ENCODE data around the gene ZNF438. TPM values are rescaled to one million over a fixed set of nuclear protein-coding genes. Genes with fewer than 3 reads are reported as not detected.
"Not testable (repeated sequence)": the region's sequence is repeated elsewhere in the genome, so short reads cannot be mapped to it uniquely, and the experiment has no call there.

ZNF438 gene
- total and polyA plus RNA-seq, 9 donors: 10.5 to 14.5 (median 12.7) TPM

DNA sequence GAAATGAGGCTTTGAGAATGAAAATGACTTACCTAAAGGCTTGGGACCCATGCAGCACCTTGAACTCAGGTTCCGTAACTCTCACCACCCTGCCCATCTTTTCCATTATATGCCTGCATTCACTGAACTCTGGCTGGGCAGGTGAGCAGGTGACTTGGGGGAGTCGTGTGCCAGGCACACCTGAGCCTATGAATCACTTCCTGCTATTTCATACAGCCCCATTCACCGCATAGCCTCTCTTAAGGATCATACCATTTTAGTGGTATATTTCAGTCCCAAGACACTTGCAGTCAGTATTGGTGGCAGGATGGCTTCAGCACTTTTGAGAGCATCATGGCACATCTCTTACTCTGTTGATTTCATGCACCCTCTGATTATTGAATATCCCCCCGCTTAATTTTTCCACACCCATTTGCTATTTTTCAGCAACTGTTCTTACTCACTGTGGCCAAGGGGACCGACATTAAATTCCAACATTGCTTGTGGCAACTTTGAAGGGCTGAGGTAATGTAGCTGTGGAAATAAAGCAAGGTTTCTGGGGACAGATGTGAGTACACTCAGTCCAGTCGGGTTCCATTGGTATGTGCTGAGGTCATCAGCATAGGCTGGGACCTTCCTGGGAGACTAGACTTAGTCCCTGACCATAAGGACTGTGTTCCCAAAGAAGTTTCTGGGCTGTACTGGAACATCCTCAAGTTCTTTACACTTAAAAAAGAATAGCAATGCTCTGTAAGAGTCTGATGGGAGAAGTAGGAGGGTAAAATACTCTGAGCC lies 39.8 kb upstream of the ZNF438 start:
- Histone ChIP-seq H3K27me3 (ENCODE audit: control insufficient read depth, insufficient read depth, low read length) (no peaks in the 10 kb centered on the region), H3K4me1 (ENCODE audit: control insufficient read depth, insufficient read depth, low read length) (peaks cover 40% of the 10 kb centered on the region), H3K9me3 (replicated peaks; ENCODE audit: control insufficient read depth, low read depth, low read length) (no peaks in the 10 kb centered on the region), H3K4me3 (ENCODE audit: low read length) (no peak overlapping the region), H3K36me3 (ENCODE audit: control insufficient read depth, insufficient read depth, low read length) (no peaks in the 10 kb centered on the region), H3K27ac (ENCODE audit: low read length) (peak overlapping the region; percentile 65)
- DNase-seq: peak; percentile 64
- 44% methylated on average over 2 of the region's 6 CpGs for WGBS (ENCODE audit: insufficient coverage)

DNA sequence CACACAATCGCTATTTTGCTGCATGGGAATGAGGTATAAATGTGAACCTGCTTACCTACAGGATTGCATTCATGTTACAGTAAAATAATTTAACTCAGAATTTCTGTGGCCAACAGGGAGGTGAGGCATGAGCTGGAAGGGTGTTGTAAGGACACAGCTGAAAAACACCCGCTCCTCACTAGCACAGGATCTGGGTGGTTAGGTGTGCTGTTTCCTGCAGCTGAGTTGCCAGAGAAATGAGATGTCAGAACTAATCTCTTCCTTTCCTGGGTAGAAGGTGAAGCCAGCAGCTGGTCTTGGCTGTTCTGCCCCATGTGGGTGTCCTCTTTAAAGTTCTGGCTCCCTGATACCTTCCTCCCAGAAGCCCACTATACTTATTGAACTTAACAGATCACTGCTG lies 39.0 kb upstream of the ZNF438 start:
- DNase-seq: no peak
- no CpG with 5 or more reads among the region's 2 CpGs for WGBS (ENCODE audit: insufficient coverage)
- Histone ChIP-seq H3K27ac (ENCODE audit: low read length) (no peak overlapping the region), H3K4me3 (ENCODE audit: low read length) (no peak overlapping the region), H3K9me3 (replicated peaks; ENCODE audit: control insufficient read depth, low read depth, low read length) (no peaks in the 10 kb centered on the region), H3K27me3 (ENCODE audit: control insufficient read depth, insufficient read depth, low read length) (no peaks in the 10 kb centered on the region), H3K36me3 (ENCODE audit: control insufficient read depth, insufficient read depth, low read length) (no peaks in the 10 kb centered on the region), H3K4me1 (ENCODE audit: control insufficient read depth, insufficient read depth, low read length) (peaks cover 40% of the 10 kb centered on the region)

DNA sequence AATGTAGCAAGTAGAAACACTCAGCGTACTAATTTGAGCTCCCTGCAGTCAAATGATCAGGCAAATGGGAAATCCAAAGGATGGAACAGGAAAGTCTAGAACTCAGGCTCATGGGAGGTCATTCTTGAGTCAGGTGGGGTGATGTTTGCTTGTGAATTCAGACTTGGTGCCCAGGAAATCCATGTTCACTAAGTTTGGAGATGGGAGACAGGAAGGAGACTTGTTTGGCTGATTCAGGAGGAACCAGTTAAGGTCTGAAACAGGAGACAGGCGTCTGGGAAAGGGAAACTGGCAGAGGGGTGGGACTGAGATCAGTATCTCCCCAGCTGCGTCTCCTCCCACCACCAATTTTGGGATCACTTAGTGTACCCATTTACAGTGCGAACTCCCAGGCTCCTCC lies 38.4 kb upstream of the ZNF438 start:
- no peaks in the 10 kb centered on the region for H3K36me3 ChIP-seq (ENCODE audit: control insufficient read depth, insufficient read depth, low read length)
- no peaks in the 10 kb centered on the region for H3K9me3 ChIP-seq (replicated peaks; ENCODE audit: control insufficient read depth, low read depth, low read length)
- WGBS (ENCODE audit: insufficient coverage): 89% methylated on average over 3 of the region's 4 CpGs
- no peak for DNase-seq
- no peaks in the 10 kb centered on the region for H3K27me3 ChIP-seq (ENCODE audit: control insufficient read depth, insufficient read depth, low read length)
- no peak overlapping the region for H3K27ac ChIP-seq (ENCODE audit: low read length)
- H3K4me1 ChIP-seq (ENCODE audit: control insufficient read depth, insufficient read depth, low read length): peaks cover 38% of the 10 kb centered on the region
- no peak overlapping the region for H3K4me3 ChIP-seq (ENCODE audit: low read length)

DNA sequence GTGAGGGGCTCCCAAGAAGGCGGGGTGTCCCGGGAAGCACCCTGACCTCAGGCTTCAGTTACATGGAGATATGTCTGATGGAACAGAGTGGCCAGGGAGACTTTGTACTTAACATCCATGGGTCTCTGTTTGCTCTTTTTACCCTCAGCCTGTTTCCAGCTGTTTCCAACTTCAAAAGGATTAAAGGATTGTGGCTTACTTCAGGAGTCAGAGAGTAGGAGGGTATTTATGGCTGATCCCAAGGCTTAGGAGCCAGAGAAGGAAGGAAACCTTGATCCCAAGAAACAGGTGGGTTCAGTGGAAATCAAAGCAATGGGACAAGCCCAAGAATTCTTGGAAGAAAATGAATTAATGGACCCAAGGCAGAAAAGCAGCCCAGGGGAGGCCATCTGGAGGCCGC lies 37.7 kb upstream of the ZNF438 start:
- H3K4me1 ChIP-seq (ENCODE audit: control insufficient read depth, insufficient read depth, low read length): peaks cover 33% of the 10 kb centered on the region
- no peak overlapping the region for H3K4me3 ChIP-seq (ENCODE audit: low read length)
- H3K27ac ChIP-seq (ENCODE audit: low read length): no peak overlapping the region
- WGBS (ENCODE audit: insufficient coverage): 57% methylated on average over 2 of the region's 3 CpGs
- H3K27me3 ChIP-seq (ENCODE audit: control insufficient read depth, insufficient read depth, low read length): no peaks in the 10 kb centered on the region
- H3K9me3 ChIP-seq (replicated peaks; ENCODE audit: control insufficient read depth, low read depth, low read length): no peaks in the 10 kb centered on the region
- no peak for DNase-seq
- H3K36me3 ChIP-seq (ENCODE audit: control insufficient read depth, insufficient read depth, low read length): no peaks in the 10 kb centered on the region

DNA sequence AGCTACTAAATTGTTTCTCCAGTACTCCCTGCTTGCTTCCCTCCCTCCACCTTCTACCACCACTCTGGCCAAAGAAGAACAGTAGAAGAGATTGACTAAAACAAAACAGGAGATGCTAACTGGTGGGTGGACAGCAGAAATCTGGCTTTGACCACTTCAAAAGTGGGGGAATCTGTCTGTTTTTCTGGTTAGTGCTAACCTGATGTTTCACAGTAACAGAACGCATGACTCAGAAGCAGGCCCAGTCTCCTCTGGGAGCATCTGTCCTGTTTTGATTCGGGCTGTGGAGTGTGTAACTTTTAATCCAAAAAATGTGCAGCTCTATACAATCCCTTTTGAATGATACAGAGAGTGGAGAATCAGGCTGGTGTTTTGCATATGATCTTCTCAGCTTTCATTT lies 32.7 kb upstream of the ZNF438 start:
- H3K27me3 ChIP-seq (ENCODE audit: control insufficient read depth, insufficient read depth, low read length): no peaks in the 10 kb centered on the region

DNA sequence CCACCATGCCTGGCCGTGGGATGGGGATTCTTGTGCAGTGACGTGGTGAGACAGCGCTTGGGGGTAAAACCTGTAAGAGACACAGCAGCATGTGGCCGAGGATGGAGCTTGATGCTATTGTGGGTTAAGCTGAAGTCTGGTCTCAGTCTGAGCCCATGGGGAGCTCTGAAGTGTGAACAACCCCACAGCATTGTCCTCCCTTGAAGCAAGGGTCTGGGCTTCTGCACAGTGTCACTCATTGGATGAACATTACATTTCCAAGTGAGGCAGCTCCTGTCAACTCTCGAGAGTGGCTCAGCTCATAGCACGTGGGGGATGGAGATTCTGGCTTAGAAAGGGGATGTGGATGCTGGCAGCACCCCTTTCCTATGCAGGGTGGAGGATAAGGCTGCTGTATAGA lies 32.2 kb upstream of the ZNF438 start:
- H3K4me1 ChIP-seq (ENCODE audit: control insufficient read depth, insufficient read depth, low read length): peaks cover 16% of the 10 kb centered on the region
- no peaks in the 10 kb centered on the region for H3K27me3 ChIP-seq (ENCODE audit: control insufficient read depth, insufficient read depth, low read length)
- DNase-seq: peak; percentile 54
- 28% methylated on average over 3 of the region's 6 CpGs for WGBS (ENCODE audit: insufficient coverage)
- H3K27ac ChIP-seq (ENCODE audit: low read length): peak overlapping the region; percentile 79
- no peaks in the 10 kb centered on the region for H3K9me3 ChIP-seq (replicated peaks; ENCODE audit: control insufficient read depth, low read depth, low read length)
- no peaks in the 10 kb centered on the region for H3K36me3 ChIP-seq (ENCODE audit: control insufficient read depth, insufficient read depth, low read length)
- H3K4me3 ChIP-seq (ENCODE audit: low read length): no peak overlapping the region

More for the DNA sequence above, 32.7 kb upstream of the ZNF438 start:
- no CpG with 5 or more reads among the region's 2 CpGs for WGBS (ENCODE audit: insufficient coverage)
- Histone ChIP-seq H3K4me3 (ENCODE audit: low read length) (no peak overlapping the region), H3K27ac (ENCODE audit: low read length) (peak overlapping the region; percentile 79), H3K4me1 (ENCODE audit: control insufficient read depth, insufficient read depth, low read length) (peaks cover 18% of the 10 kb centered on the region), H3K9me3 (replicated peaks; ENCODE audit: control insufficient read depth, low read depth, low read length) (no peaks in the 10 kb centered on the region), H3K36me3 (ENCODE audit: control insufficient read depth, insufficient read depth, low read length) (no peaks in the 10 kb centered on the region)
- DNase-seq: peak; percentile 95

DNA sequence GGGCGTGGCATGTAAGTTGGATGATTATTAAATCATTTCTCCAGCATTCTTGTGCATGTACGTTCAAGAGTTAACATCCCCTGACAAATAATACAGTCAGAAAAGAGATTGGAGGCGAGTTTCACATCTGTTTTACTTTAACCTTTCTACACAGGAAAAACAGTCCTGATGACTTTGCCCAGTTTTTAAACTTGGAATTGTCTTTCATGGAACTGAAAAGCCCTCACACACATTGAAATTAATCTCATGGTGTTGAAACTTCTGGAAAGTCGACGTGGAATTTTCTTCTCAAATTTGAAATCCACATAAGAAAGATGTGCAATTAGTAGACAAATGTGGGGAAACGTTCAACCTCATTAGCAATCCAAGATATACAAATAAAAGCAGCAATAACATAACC lies 31.2 kb upstream of the ZNF438 start:
- H3K4me3 ChIP-seq (ENCODE audit: low read length): no peak overlapping the region
- peak overlapping the region; percentile 53 for H3K27ac ChIP-seq (ENCODE audit: low read length)
- H3K27me3 ChIP-seq (ENCODE audit: control insufficient read depth, insufficient read depth, low read length): no peaks in the 10 kb centered on the region
- no peaks in the 10 kb centered on the region for H3K9me3 ChIP-seq (replicated peaks; ENCODE audit: control insufficient read depth, low read depth, low read length)
- H3K4me1 ChIP-seq (ENCODE audit: control insufficient read depth, insufficient read depth, low read length): peaks cover 16% of the 10 kb centered on the region
- peak; percentile 96 for DNase-seq
- WGBS (ENCODE audit: insufficient coverage): no CpG with 5 or more reads among the region's 6 CpGs
- H3K36me3 ChIP-seq (ENCODE audit: control insufficient read depth, insufficient read depth, low read length): no peaks in the 10 kb centered on the region

DNA sequence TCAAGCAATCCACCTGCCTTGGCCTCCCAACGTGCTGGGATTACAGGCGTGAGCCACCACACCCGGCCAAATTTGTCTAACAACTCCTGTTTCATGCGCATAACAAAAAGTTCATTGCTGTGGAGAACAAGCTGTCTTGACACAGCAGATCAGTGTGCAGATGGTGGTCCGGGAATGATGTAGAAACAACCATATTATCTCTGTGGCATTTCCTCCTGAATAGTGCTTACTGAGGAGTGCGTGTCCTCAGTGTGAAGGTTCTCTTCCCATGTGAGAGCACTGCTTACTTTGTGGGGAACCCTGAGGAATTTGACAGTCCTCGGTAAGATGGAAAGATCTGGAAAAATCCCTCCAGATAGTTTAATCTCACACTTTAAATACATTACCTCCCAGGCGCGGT lies 30.3 kb upstream of the ZNF438 start:
- no peaks in the 10 kb centered on the region for H3K27me3 ChIP-seq (ENCODE audit: control insufficient read depth, insufficient read depth, low read length)
- peak overlapping the region; percentile 10 for H3K27ac ChIP-seq (ENCODE audit: low read length)
- H3K4me1 ChIP-seq (ENCODE audit: control insufficient read depth, insufficient read depth, low read length): peaks cover 16% of the 10 kb centered on the region
- 80% methylated on average over 5 of the region's 9 CpGs for WGBS (ENCODE audit: insufficient coverage)
- H3K36me3 ChIP-seq (ENCODE audit: control insufficient read depth, insufficient read depth, low read length): no peaks in the 10 kb centered on the region
- H3K4me3 ChIP-seq (ENCODE audit: low read length): no peak overlapping the region
- no peak for DNase-seq
- H3K9me3 ChIP-seq (replicated peaks; ENCODE audit: control insufficient read depth, low read depth, low read length): no peaks in the 10 kb centered on the region

DNA sequence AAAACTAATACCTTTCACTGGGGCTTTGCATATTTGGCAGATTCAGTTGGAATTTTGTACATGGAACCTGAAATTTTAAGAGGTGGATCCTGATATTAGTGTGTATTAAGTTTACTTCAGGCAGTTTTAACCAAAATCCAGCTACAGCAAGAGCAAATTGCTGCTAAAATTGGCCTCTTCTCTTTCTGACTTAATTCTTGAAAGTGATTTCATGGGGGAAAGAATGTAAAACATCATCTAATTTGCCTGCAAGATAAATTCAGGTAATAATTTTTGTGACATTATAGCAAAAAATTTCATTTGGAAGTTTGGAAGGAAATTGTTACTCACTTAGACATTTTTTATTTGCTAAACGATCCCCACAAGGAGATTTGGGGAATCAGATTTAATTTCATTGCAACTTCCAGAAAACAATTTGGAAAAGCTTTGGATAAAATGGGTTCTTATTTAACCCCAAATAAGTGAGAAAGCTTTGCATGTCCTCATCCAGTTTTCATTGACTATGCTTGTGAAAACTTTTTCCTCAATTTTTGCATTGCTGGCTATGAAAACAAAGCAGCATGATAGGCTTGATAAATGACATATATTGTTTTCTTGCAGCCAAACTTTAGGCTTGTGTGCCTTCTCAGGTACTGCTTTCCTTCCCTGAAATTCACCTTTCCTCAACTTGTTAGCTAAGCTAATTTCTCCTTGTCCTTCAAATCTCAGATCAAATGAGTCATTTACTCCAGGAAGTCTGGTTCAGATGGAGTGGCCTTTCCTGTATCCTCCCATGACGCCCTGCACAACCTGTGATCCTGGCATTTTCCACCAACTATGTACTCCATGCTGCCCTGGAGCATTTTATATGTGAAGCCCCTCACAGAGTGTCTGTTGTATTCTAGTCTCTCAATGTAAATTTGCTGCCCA lies 27.4 kb upstream of the ZNF438 start:
- Histone ChIP-seq H3K27ac (ENCODE audit: low read length) (peak overlapping the region; percentile 16), H3K36me3 (ENCODE audit: control insufficient read depth, insufficient read depth, low read length) (no peaks in the 10 kb centered on the region), H3K4me3 (ENCODE audit: low read length) (no peak overlapping the region), H3K4me1 (ENCODE audit: control insufficient read depth, insufficient read depth, low read length) (peaks cover 9% of the 10 kb centered on the region), H3K27me3 (ENCODE audit: control insufficient read depth, insufficient read depth, low read length) (no peaks in the 10 kb centered on the region), H3K9me3 (replicated peaks; ENCODE audit: control insufficient read depth, low read depth, low read length) (no peaks in the 10 kb centered on the region)
- WGBS (ENCODE audit: insufficient coverage): no CpG with 5 or more reads among the region's 2 CpGs
- peak; percentile 88 for DNase-seq

DNA sequence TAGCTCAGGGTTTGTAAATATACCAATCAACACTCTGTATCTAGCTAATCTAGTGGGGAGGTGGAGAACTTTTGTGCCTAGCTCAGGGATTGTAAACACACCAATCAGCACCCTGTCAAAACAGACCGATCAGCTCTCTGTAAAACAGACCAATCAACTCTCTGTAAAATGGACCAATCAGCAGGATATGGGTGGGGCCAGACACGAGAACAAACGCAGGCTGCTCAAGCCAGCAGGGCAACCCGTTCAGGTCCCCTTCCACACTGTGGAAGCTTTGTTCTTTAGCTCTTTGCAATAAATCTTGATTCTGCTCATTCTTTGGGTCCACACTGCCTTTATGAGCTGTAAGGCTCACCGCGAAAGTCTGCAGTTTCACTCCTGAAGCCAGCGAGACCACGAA lies 25.0 kb upstream of the ZNF438 start:
- peak overlapping the region; percentile 42 for H3K27ac ChIP-seq (ENCODE audit: low read length)
- not testable (repeated sequence) for DNase-seq; H3K36me3 ChIP-seq (ENCODE audit: control insufficient read depth, insufficient read depth, low read length); H3K27me3 ChIP-seq (ENCODE audit: control insufficient read depth, insufficient read depth, low read length); H3K4me1 ChIP-seq (ENCODE audit: control insufficient read depth, insufficient read depth, low read length); H3K4me3 ChIP-seq (ENCODE audit: low read length)
- WGBS (ENCODE audit: insufficient coverage): 44% methylated on average over 5 of the region's 8 CpGs
- H3K9me3 ChIP-seq (replicated peaks; ENCODE audit: control insufficient read depth, low read depth, low read length): peaks cover 13% of the 10 kb centered on the region

Measured in muscle of leg (tissue), 11 donors.